Kidney glomerular epithelial cell (primary cell): ENCODE data around the gene NBL1.

Source experiments
- DNase-seq: peaks from one replicate; lab custom pipeline; 2025; lab: John Stamatoyannopoulos, UW

NBL1 gene

GRCh38 chr1:19670787-19671186 lies 26.7 kb downstream of the NBL1 start:
- DNase-seq = no peak

- DNase-seq = no peak
These were observed 28.1 kb downstream of the NBL1 start for GRCh38 chr1:19672237-19672636.

- no peak for DNase-seq
These were observed 31.7 kb downstream of the NBL1 start for GRCh38 chr1:19675797-19676196.

GRCh38 chr1:19676438-19676922 lies 32.4 kb downstream of the NBL1 start:
- DNase-seq = peak; percentile 21

GRCh38 chr1:19678493-19678892 lies 34.4 kb downstream of the NBL1 start:
- no peak for DNase-seq

- no peak for DNase-seq
These were observed 34.9 kb downstream of the NBL1 start for GRCh38 chr1:19678931-19679453.

GRCh38 chr1:19679691-19680090 lies 35.6 kb downstream of the NBL1 start:
- no peak for DNase-seq

- no peak for DNase-seq
These were observed 36.5 kb downstream of the NBL1 start for GRCh38 chr1:19680644-19681043.

GRCh38 chr1:19682257-19682656 lies 38.1 kb downstream of the NBL1 start:
- DNase-seq = no peak

- DNase-seq = no peak
These were observed 38.8 kb downstream of the NBL1 start for GRCh38 chr1:19682901-19683300.

- no peak for DNase-seq
These were observed 39.2 kb downstream of the NBL1 start for GRCh38 chr1:19683351-19683750.

- no peak for DNase-seq
These were observed 40.6 kb downstream of the NBL1 start for GRCh38 chr1:19684677-19685076.

- no peak for DNase-seq
These were observed 41.9 kb downstream of the NBL1 start for GRCh38 chr1:19685994-19686393.

- DNase-seq = no peak
These were observed 43.3 kb downstream of the NBL1 start for GRCh38 chr1:19687414-19687813.

- no peak for DNase-seq
These were observed 44.1 kb downstream of the NBL1 start for GRCh38 chr1:19688041-19688842.

- no peak for DNase-seq
These were observed 45.1 kb downstream of the NBL1 start for GRCh38 chr1:19689085-19689757.

- no peak for DNase-seq
These were observed 45.7 kb downstream of the NBL1 start for GRCh38 chr1:19689856-19690255.

GRCh38 chr1:19690342-19690741 lies 46.2 kb downstream of the NBL1 start:
- DNase-seq = no peak

GRCh38 chr1:19694298-19694697 lies 50.2 kb downstream of the NBL1 start:
- no peak for DNase-seq

- DNase-seq = no peak
These were observed 51.7 kb downstream of the NBL1 start for GRCh38 chr1:19695772-19696171.

GRCh38 chr1:19696820-19697219 lies 52.7 kb downstream of the NBL1 start:
- no peak for DNase-seq

GRCh38 chr1:19698181-19698580 lies 54.1 kb downstream of the NBL1 start:
- no peak for DNase-seq

- no peak for DNase-seq
These were observed 56.1 kb downstream of the NBL1 start for GRCh38 chr1:19700079-19700777.
